Tibial artery (tissue), 4 donors: Measurements from ENCODE around the gene GRIK2.

Source experiments
- DNase-seq, 2 donors: peaks; one replicate each; pipeline ENCODE4 v3.0.0-alpha.2; 2019
- H3K27ac ChIP-seq, 2 donors: fragments of 200-600 bp; sonication (generic) in 1 of 2; 1 replicate in 1 of 2; 2 replicates in 1 of 2; pipeline ENCODE4 v1.5.1; 2018 to 2019; ENCODE audit warnings: mild to moderate bottlenecking in 1 of 2
- H3K27me3 ChIP-seq, 2 donors: fragments of 200-600 bp; sonication (generic) in 1 of 2; one replicate each; pipeline versions ENCODE4 v1.5.1 to v1.6.0; 2016 to 2019
- H3K36me3 ChIP-seq, 3 donors: fragments of 200-600 bp; sonication (generic) in 2 of 3; one replicate each; pipeline ENCODE4 v1.5.1; 2016 to 2019; ENCODE audit warnings: mild to moderate bottlenecking in 2 of 3
- H3K4me1 ChIP-seq, 4 donors: fragments of 200-600 bp; sonication (generic) in 2 of 4; 1 replicate in 3 of 4; 2 replicates in 1 of 4; pipeline ENCODE4 v1.5.1; 2016 to 2019
- H3K4me3 ChIP-seq, 2 donors: fragments of 200-600 bp; sonication (generic) in 1 of 2; 1 replicate in 1 of 2; 2 replicates in 1 of 2; pipeline ENCODE4 v1.5.1; 2018 to 2019; ENCODE audit warnings: mild to moderate bottlenecking in 2 of 2
- H3K9me3 ChIP-seq, 3 donors: fragments of 200-600 bp; sonication (generic) in 1 of 3; one replicate each; pipeline ENCODE4 v1.5.1; 2016 to 2019
- CTCF ChIP-seq, 2 experiments: fragments of 200-600 bp in 1 of 2; fragments of 450-650 bp in 1 of 2; IDR thresholded peaks; one replicate each; pipeline ENCODE4 v1.5.1; 2017 to 2019; ENCODE audit warnings: antibody characterized with exemption in 2 of 2, mild to moderate bottlenecking in 1 of 2, moderate library complexity in 1 of 2
- intact Hi-C: fragments of 100-400 bp; cut with DNase I; formaldehyde crosslinking; loops from one replicate; pipeline ENCODE4 v1.15.0; 2023; ENCODE audit warnings: low total_unique reads

Gene GRIK2

GRCh38 chr6:101912311-101912710 is 518.8 kb downstream of the GRIK2 start:
- TF ChIP-seq CTCF (IDR thresholded peaks at IDR 0.05): no peak
- Histone ChIP-seq H3K27ac (no peak overlapping the region), H3K27me3 (no peaks in the 10 kb centered on the region), H3K4me1 (no peaks in the 10 kb centered on the region), H3K36me3 (no peaks in the 10 kb centered on the region), H3K9me3 (no peaks in the 10 kb centered on the region), H3K4me3 (no peak overlapping the region)
- intact Hi-C loops: no loop called here
- DNase-seq: no peak

GRCh38 chr6:101918471-101918870 is 525.0 kb downstream of the GRIK2 start:
- intact Hi-C loops: no loop called here
- H3K36me3 ChIP-seq: no peaks in the 10 kb centered on the region
- no peak for DNase-seq
- H3K27me3 ChIP-seq: no peaks in the 10 kb centered on the region
- no peaks in the 10 kb centered on the region for H3K9me3 ChIP-seq
- H3K4me3 ChIP-seq: no peak overlapping the region
- no peak overlapping the region for H3K27ac ChIP-seq
- H3K4me1 ChIP-seq: no peaks in the 10 kb centered on the region
- no peak for TF ChIP-seq CTCF (IDR thresholded peaks at IDR 0.05)

GRCh38 chr6:101921829-101922450 is 528.4 kb downstream of the GRIK2 start:
- no peak for TF ChIP-seq CTCF (IDR thresholded peaks at IDR 0.05)
- no peaks in the 10 kb centered on the region for H3K9me3 ChIP-seq
- H3K27ac ChIP-seq: no peak overlapping the region
- H3K4me1 ChIP-seq: no peaks in the 10 kb centered on the region
- H3K27me3 ChIP-seq: no peaks in the 10 kb centered on the region
- DNase-seq: no peak
- intact Hi-C loops: no loop called here
- no peaks in the 10 kb centered on the region for H3K36me3 ChIP-seq
- H3K4me3 ChIP-seq: no peak overlapping the region

- no peak for TF ChIP-seq CTCF (IDR thresholded peaks at IDR 0.05)
- Histone ChIP-seq H3K27ac (no peak overlapping the region), H3K9me3 (no peaks in the 10 kb centered on the region), H3K27me3 (no peaks in the 10 kb centered on the region), H3K4me3 (no peak overlapping the region), H3K4me1 (no peaks in the 10 kb centered on the region), H3K36me3 (no peaks in the 10 kb centered on the region)
- intact Hi-C loops: no loop called here
- DNase-seq: no peak
These were observed 532.8 kb downstream of the GRIK2 start for GRCh38 chr6:101926149-101926925.

- Histone ChIP-seq H3K4me1 (no peaks in the 10 kb centered on the region), H3K27me3 (no peaks in the 10 kb centered on the region), H3K9me3 (no peaks in the 10 kb centered on the region), H3K36me3 (no peaks in the 10 kb centered on the region), H3K4me3 (no peak overlapping the region), H3K27ac (no peak overlapping the region)
- intact Hi-C loops: no loop called here
- DNase-seq: no peak
- no peak for TF ChIP-seq CTCF (IDR thresholded peaks at IDR 0.05)
These were observed 538.3 kb downstream of the GRIK2 start for GRCh38 chr6:101931766-101932165.
